ENCODE measurements around the gene LCE2D.

LCE2D gene, protein sequence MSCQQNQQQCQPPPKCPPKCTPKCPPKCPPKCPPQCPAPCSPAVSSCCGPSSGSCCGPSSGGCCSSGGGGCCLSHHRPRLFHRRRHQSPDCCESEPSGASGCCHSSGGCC

DNA sequence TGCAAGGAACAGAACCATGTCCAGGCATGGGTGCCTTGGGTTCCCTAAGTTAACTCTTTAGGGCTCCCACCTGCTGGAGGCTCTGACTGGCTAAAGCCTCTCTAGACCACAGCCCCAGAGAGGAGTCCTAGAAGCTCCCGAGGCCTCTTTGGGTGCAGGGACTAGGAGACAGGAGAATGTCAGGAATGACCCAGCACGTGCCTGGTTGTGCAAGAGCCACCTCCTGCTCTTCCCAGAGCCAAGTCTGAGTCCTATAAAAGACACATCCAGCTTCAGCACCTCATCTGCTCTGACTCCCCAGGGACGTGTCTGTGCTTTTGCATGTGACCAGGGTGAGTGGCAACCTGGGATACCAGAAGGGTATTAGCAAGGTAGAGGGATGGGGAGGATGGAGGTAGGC, at the start of gene LCE2D:
Gene LCE2D (plus strand): TSS at position 283 of the 400 bp plus-strand sequence. CDS start 726 bp downstream, outside the sequence.
- no peak for FAIRE-seq
- DNase-seq (ENCODE audit: insufficient read length, low spot score), result no peak
- TF ChIP-seq, protein P1, sequence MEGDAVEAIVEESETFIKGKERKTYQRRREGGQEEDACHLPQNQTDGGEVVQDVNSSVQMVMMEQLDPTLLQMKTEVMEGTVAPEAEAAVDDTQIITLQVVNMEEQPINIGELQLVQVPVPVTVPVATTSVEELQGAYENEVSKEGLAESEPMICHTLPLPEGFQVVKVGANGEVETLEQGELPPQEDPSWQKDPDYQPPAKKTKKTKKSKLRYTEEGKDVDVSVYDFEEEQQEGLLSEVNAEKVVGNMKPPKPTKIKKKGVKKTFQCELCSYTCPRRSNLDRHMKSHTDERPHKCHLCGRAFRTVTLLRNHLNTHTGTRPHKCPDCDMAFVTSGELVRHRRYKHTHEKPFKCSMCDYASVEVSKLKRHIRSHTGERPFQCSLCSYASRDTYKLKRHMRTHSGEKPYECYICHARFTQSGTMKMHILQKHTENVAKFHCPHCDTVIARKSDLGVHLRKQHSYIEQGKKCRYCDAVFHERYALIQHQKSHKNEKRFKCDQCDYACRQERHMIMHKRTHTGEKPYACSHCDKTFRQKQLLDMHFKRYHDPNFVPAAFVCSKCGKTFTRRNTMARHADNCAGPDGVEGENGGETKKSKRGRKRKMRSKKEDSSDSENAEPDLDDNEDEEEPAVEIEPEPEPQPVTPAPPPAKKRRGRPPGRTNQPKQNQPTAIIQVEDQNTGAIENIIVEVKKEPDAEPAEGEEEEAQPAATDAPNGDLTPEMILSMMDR (IDR thresholded peaks at IDR 0.05; ENCODE audit: insufficient read depth, missing control alignments), result no peak

DNA sequence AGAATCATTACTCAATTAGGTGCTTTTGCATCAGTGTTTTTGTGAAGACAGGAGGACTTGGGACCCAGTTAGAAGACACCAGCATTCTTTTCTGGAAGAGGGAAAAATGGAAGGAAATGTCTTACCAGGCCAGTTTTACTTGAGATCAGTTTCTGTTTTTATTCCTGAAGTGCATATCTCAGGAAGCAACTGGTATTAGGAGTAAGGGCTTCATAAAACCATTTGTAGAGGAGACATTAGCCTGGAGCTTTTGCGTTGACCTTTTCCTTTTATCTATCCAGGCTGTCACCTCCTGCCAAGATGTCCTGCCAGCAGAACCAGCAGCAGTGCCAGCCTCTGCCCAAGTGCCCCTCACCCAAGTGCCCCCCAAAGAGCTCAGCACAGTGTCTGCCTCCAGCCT, 49.7 kb upstream of the LCE2D start, which contains the start of gene LCE3B:
Gene LCE3B (plus strand): TSS at position 301 of the 400 bp plus-strand sequence. CDS start 0 bp downstream, at position 301.
- FAIRE-seq (no peak), DNase-seq (ENCODE audit: insufficient read length, low spot score) (no peak)
- TF ChIP-seq, protein P1 (IDR thresholded peaks at IDR 0.05; ENCODE audit: insufficient read depth, missing control alignments), result no peak

DNA sequence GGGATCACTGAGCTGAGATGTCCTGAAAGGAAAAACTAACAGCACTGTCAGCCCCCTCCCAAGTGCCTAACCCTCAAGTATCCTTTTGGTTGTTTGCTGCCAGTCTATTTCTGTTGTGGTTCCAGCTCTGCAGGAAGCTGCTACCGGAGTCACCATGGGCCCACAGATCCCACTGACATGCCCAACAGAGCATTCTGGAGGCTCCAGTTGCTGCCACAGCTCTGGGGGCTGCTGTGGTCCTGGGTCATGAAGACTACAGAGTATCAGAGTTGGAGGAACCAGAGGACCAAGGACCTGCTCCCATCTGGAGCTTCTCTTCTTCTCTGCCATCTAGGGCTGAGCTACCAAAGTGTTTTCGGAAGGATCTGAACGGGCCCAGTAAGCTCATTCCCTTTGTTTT, 41.2 kb upstream of the LCE2D start:
- FAIRE-seq, result no peak
- DNase-seq (ENCODE audit: insufficient read length, low spot score), result no peak
- TF ChIP-seq, protein P1 (IDR thresholded peaks at IDR 0.05; ENCODE audit: insufficient read depth, missing control alignments), result no peak

DNA sequence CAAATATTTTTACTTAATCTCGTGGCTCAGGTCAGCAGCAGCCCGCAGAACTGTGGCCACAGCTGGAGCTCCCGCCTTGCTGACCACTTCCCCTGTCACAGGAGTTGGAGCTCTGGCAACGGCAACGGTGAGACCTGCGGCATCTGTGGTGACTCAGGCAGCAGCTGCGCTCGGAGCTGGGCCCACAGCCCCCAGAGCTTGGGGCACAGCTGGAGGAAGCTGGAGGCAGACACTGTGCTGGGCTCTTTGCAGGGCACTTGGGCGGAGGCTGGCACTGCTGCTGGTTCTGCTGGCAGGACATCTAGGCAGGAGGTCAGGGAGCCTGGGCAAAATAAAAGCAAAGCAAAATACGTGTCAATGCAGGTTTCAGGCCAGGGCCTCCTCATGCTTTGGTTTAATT, 40.4 kb upstream of the LCE2D start, which contains the start of gene LCE3A:
Gene LCE3A (minus strand): TSS at position 301 of the 400 bp plus-strand sequence. CDS start 0 bp downstream, at position 301.
- DNase-seq (ENCODE audit: insufficient read length, low spot score) (no peak), FAIRE-seq (no peak)
- TF ChIP-seq, protein P1 (IDR thresholded peaks at IDR 0.05; ENCODE audit: insufficient read depth, missing control alignments), result no peak

DNA sequence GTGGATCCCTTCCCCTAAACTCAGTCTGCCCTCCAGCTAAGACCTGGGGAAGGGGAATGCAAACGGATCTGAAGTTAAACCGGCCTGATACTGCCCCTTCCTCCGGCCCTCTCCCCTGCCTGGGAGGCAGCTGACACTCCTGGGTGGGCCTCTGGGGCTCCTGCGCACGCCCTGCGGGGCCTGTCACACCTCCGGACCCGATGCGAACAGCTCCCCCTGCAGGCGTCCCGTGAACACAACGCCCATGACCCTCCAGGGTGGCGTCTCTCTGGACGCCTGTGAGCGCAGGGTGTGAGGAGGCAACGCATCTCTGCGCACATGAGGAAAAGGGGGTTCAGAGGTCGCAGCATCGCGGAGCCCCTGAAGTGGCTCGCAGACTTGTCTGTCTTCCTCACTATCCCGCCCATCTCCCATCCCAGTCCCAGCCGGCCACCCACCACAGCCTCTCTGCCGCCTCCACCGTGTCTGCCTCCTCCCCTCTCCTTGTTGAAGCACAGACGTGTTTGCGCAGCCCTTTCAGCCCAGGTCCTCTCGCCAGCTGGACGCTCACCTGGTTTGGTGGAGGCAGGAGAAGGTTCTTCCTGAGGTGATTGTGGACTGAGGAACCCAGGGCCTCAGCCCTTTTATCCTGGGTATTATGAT, 39.9 kb upstream of the LCE2D start:
- DNase-seq (ENCODE audit: insufficient read length, low spot score) (no peak), FAIRE-seq (no peak)
- TF ChIP-seq, protein P1 (IDR thresholded peaks at IDR 0.05; ENCODE audit: insufficient read depth, missing control alignments), result no peak

DNA sequence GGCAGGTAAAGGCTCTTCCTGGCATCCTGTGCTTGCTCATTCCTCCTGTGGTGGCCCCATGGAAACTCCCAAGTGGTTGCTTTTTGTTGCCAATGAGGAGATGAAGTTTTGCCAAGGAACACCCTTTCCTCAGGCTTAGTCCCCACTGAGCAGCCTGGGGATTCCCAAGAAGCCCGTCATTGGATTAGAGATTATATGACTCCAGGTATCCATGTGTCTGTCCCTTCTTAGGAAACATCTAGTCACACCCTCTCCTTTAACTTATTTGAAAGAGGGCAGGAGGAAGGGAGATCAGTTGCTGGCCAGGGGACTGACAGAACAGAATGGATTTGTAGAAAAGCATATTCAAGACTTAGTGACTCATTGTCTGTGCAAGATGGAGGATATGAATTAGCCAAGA, 36.4 kb upstream of the LCE2D start:
- no peak for DNase-seq (ENCODE audit: insufficient read length, low spot score)
- no peak for FAIRE-seq

More for the DNA sequence above, 36.4 kb upstream of the LCE2D start:
- TF ChIP-seq, protein P1 (IDR thresholded peaks at IDR 0.05; ENCODE audit: insufficient read depth, missing control alignments), result no peak
